SK-N-SH (cell line): Measurements from ENCODE around the gene PTPRG. TPM values are rescaled to one million over a fixed set of nuclear protein-coding genes. Genes with fewer than 3 reads are reported as not detected.

ENCODE experiments used
- CTCF ChIA-PET: fragments of 300-600, 350-600 bp; formaldehyde crosslinking; extraction: SDS; loops from one replicate; lab custom pipeline; 2021; lab: Yijun Ruan, JAX
- POLR2A ChIA-PET: fragments of 350-600 bp; sonication (Branson Sonifier 250); formaldehyde crosslinking; extraction: SDS; loops from one replicate; lab custom pipeline; 2020; ENCODE audit warnings: antibody characterized with exemption, inconsistent platforms; lab: Yijun Ruan, JAX
- DNase-seq: peaks from one replicate; pipeline ENCODE4 v3.0.0; 2012
- H2AFZ ChIP-seq: fragments of 200-600 bp; sonication (generic); 2 replicates; pipeline ENCODE4 v1.8.1; 2016; ENCODE audit warnings: antibody characterized with exemption, mild to moderate bottlenecking, low read depth
- H3F3A ChIP-seq: fragments of 200-600 bp; sonication (generic); replicated peaks from 2 replicates; pipeline ENCODE3; 2016; ENCODE audit warnings: antibody characterized with exemption, mild to moderate bottlenecking; ENCODE audit not compliant: insufficient read depth
- H3K27ac ChIP-seq, 2 experiments: fragments of 200-500 bp in 1 of 2; fragments of 200-600 bp in 1 of 2; sonication (Bioruptor generic) in 1 of 2; sonication (generic), shearing (Covaris generic) in 1 of 2; 2 replicates each; pipeline versions ENCODE4 v1.5.1 to v1.6.1; 2014 to 2016; ENCODE audit warnings: low read depth in 2 of 2, inconsistent platforms in 1 of 2, low read length in 1 of 2, mild to moderate bottlenecking in 1 of 2, mixed read lengths in 1 of 2
- H3K27me3 ChIP-seq: fragments of 200-600 bp; sonication (generic), shearing (Covaris generic); 2 replicates; pipeline ENCODE4 v1.6.1; 2016; ENCODE audit warnings: mixed run types; ENCODE audit not compliant: insufficient read depth
- H3K36me3 ChIP-seq, 2 experiments: fragments of 200-500 bp in 1 of 2; fragments of 200-600 bp in 1 of 2; sonication (Bioruptor generic) in 1 of 2; sonication (generic) in 1 of 2; replicated peaks in 1 of 2; 2 replicates each; pipeline versions ENCODE3 to v1.5.1; 2014 to 2016; ENCODE audit warnings: low read length in 1 of 2, mild to moderate bottlenecking in 1 of 2; ENCODE audit not compliant: insufficient read depth in 2 of 2, control insufficient read depth in 1 of 2
- H3K4me1 ChIP-seq, 2 experiments: fragments of 200-500 bp in 1 of 2; fragments of 200-600 bp in 1 of 2; sonication (Bioruptor generic) in 1 of 2; sonication (generic), shearing (Covaris generic) in 1 of 2; 2 replicates each; pipeline versions ENCODE4 v1.5.1 to v1.6.1; 2014 to 2016; ENCODE audit warnings: low read depth in 1 of 2, low read length in 1 of 2, mixed run types in 1 of 2; ENCODE audit not compliant: insufficient read depth in 2 of 2, control insufficient read depth in 1 of 2
- H3K4me2 ChIP-seq: fragments of 200-600 bp; sonication (generic), shearing (Covaris generic); 2 replicates; pipeline ENCODE4 v1.6.1; 2017; ENCODE audit warnings: mixed run types
- H3K4me3 ChIP-seq, 2 experiments: fragments of 200-500 bp in 1 of 2; fragments of 200-600 bp in 1 of 2; sonication (Bioruptor generic) in 1 of 2; sonication (generic), shearing (Covaris generic) in 1 of 2; 2 replicates each; pipeline versions ENCODE4 v1.5.1 to v1.8.1; 2014 to 2016; ENCODE audit warnings: low read depth in 2 of 2, inconsistent platforms in 1 of 2, low read length in 1 of 2, mild to moderate bottlenecking in 1 of 2, mixed read lengths in 1 of 2, moderate library complexity in 1 of 2
- H3K79me2 ChIP-seq: fragments of 200-600 bp; sonication (generic); 2 replicates; pipeline ENCODE4 v1.8.1; 2017; ENCODE audit warnings: mild to moderate bottlenecking; ENCODE audit not compliant: insufficient read depth
- H3K9ac ChIP-seq: fragments of 200-600 bp; sonication (generic); 2 replicates; pipeline ENCODE4 v1.6.1; 2017; ENCODE audit warnings: mixed run types
- H3K9me2 ChIP-seq: fragments of 200-600 bp; sonication (generic); 2 replicates; pipeline ENCODE4 v1.6.1; 2017; ENCODE audit warnings: mixed run types
- H3K9me3 ChIP-seq: fragments of 200-600 bp; sonication (generic); 2 replicates; pipeline ENCODE4 v1.6.1; 2017; ENCODE audit warnings: mixed run types, mild to moderate bottlenecking, moderate library complexity
- H4K20me1 ChIP-seq: fragments of 200-600 bp; sonication (generic); 2 replicates; pipeline ENCODE4 v1.6.1; 2017; ENCODE audit warnings: mild to moderate bottlenecking, mixed run types; ENCODE audit not compliant: insufficient read depth
- CHD2 ChIP-seq: fragments of 150-350 bp; IDR thresholded peaks from 2 replicates; pipeline ENCODE4 v1.6.1; 2018; ENCODE audit warnings: low read length; ENCODE audit not compliant: partially characterized antibody
- CTCF ChIP-seq: fragments of 200-600 bp; sonication (generic); IDR thresholded peaks from 2 replicates; pipeline ENCODE4 v1.6.1; 2017; ENCODE audit warnings: antibody characterized with exemption, mild to moderate bottlenecking, moderate library complexity
- ELF1 ChIP-seq: IDR thresholded peaks from 2 replicates; pipeline ENCODE4 v1.4.0; 2012
- EZH2phosphoT487 ChIP-seq: fragments of 200-600 bp; sonication (generic); IDR thresholded peaks from 2 replicates; pipeline ENCODE4 v1.6.1; 2017; ENCODE audit warnings: low read depth, mixed run types, mild to moderate bottlenecking, antibody characterized with exemption, moderate library complexity, borderline replicate concordance
- FOXJ3 ChIP-seq: sonication (generic); formaldehyde crosslinking; IDR thresholded peaks from 2 replicates; pipeline ENCODE4 v1.5.1; 2020; ENCODE audit warnings: mild to moderate bottlenecking, missing genetic modification reagents
- GATA2 ChIP-seq: sonication (generic); formaldehyde crosslinking; IDR thresholded peaks from 2 replicates; pipeline ENCODE4 v1.5.0; 2020; ENCODE audit warnings: mild to moderate bottlenecking, missing genetic modification reagents
- JUND ChIP-seq: IDR thresholded peaks from 2 replicates; pipeline ENCODE4 v1.4.0; 2012
- MAX ChIP-seq: IDR thresholded peaks from 2 replicates; pipeline ENCODE4 v1.4.0; 2012; ENCODE audit warnings: low read depth
- MEF2A ChIP-seq: IDR thresholded peaks from 2 replicates; pipeline ENCODE4 v1.4.0; 2012; ENCODE audit warnings: low read depth, borderline replicate concordance
- POLR2AphosphoS5 ChIP-seq: IDR thresholded peaks from 2 replicates; pipeline ENCODE4 v1.6.1; 2012; ENCODE audit warnings: low read depth, low read length
- RAD21 ChIP-seq: IDR thresholded peaks from 2 replicates; pipeline ENCODE4 v1.6.1; 2012; ENCODE audit warnings: mild to moderate bottlenecking, low read length
- RCOR1 ChIP-seq: fragments of 150-350 bp; IDR thresholded peaks from 2 replicates; pipeline ENCODE4 v1.6.1; 2017; ENCODE audit warnings: antibody characterized with exemption, low read length
- RXRA ChIP-seq: IDR thresholded peaks from 2 replicates; pipeline ENCODE4 v1.4.0; 2012; ENCODE audit warnings: low read depth, mild to moderate bottlenecking, borderline replicate concordance
- TAF1 ChIP-seq: IDR thresholded peaks from 2 replicates; pipeline ENCODE4 v1.6.1; 2012; ENCODE audit warnings: low read depth, mild to moderate bottlenecking, low read length, moderate library complexity, borderline replicate concordance
- TCF12 ChIP-seq: IDR thresholded peaks from 2 replicates; pipeline ENCODE4 v1.4.0; 2012
- TEAD4 ChIP-seq: IDR thresholded peaks from 2 replicates; pipeline ENCODE4 v1.4.0; 2012; ENCODE audit warnings: mild to moderate bottlenecking, borderline replicate concordance; ENCODE audit not compliant: insufficient read depth
- WGBS: methylation state at CpG from one replicate; pipeline ENCODE4 v1.1.6; 2017; ENCODE audit warnings: low lambda C conversion rate; 5-methylcytosine and 5-hydroxymethylcytosine counted together
- polyA plus RNA-seq, 3 experiments: library from polyadenylated mRNA; depleted of rRNA; stranded (reverse); fragments of >200 nt; gene quantifications; 2 replicates each; pipeline ENCODE4 v1.2.3, GENCODE V29; 2012
- TF ChIP-seq, protein P1 (sequence below): fragments of 150-350 bp; IDR thresholded peaks from 2 replicates; pipeline ENCODE4 v1.6.1; 2017; ENCODE audit warnings: antibody characterized with exemption, low read length, low read depth, borderline replicate concordance
- TF ChIP-seq, protein P2 (sequence below): IDR thresholded peaks from 2 replicates; pipeline ENCODE4 v1.4.0; 2012; ENCODE audit warnings: low read depth, borderline replicate concordance
- TF ChIP-seq, protein P3 (sequence below): IDR thresholded peaks from 2 replicates; pipeline ENCODE4 v1.6.1; 2012; ENCODE audit warnings: mild to moderate bottlenecking, low read depth, low read length, moderate library complexity
- TF ChIP-seq, protein P4 (sequence below): IDR thresholded peaks from 2 replicates; pipeline ENCODE4; 2012

Gene PTPRG
- polyA plus RNA-seq, 1 of the 3 experiments (the other 2 are of a cell fraction): 14.1 TPM

DNA sequence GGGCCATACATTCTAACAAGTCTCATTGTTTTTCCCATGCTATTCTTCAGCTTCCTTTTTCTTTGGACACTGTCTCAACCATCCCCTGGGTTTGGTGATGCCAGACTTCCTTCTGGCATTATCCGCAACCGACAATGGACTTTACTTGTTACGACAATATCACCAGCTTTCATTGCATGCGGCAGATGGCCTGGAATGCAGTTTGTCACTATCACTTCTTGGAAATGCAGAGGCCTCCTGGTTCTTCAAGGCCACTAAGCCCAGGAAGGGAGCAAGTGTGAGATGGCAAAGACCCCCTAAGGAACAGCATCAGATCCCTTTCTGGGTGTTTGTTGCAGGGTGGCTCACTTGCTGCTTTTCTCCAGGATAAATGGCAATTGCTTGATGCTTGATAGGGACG is 128.6 kb downstream of the PTPRG start:
- WGBS: 98% methylated on average over 5 of the region's 5 CpGs
- H4K20me1 ChIP-seq: peaks cover 17% of the 10 kb centered on the region; the same call in 1 of the 2 replicates
- H3K4me1 ChIP-seq: peaks cover 0 to 4% of the 10 kb centered on the region in 2 experiments; a peak in 1 of 4 replicates
- no peaks in the 10 kb centered on the region for H3K27me3 ChIP-seq
- ChIA-PET POLR2A (no interaction called here), CTCF (no interaction called here)
- no peak overlapping the region for H3K4me2 ChIP-seq
- no peaks in the 10 kb centered on the region for H3K36me3 ChIP-seq
- no peak overlapping the region for H3K9ac ChIP-seq
- H3K79me2 ChIP-seq: peaks cover 24% of the 10 kb centered on the region
- H3K27ac ChIP-seq: no peak overlapping the region
- DNase-seq: no peak
- H3F3A ChIP-seq: no peaks in the 10 kb centered on the region
- H3K4me3 ChIP-seq: no peak overlapping the region
- H3K9me2 ChIP-seq: no peaks in the 10 kb centered on the region
- H3K9me3 ChIP-seq: no peaks in the 10 kb centered on the region
- H2AFZ ChIP-seq: no peak overlapping the region
- TF ChIP-seq GATA2 (CRISPR knock-in tag) (no peak), POLR2AphosphoS5 (no peak), RCOR1 (no peak), CTCF (no peak), TAF1 (no peak), MEF2A (no peak), FOXJ3 (CRISPR knock-in tag) (no peak), RXRA (no peak), CHD2 (no peak), RAD21 (no peak), TEAD4 (no peak), MAX (no peak), JUND (no peak), TCF12 (no peak), ELF1 (no peak), EZH2phosphoT487 (no peak)
- TF ChIP-seq, protein P1, sequence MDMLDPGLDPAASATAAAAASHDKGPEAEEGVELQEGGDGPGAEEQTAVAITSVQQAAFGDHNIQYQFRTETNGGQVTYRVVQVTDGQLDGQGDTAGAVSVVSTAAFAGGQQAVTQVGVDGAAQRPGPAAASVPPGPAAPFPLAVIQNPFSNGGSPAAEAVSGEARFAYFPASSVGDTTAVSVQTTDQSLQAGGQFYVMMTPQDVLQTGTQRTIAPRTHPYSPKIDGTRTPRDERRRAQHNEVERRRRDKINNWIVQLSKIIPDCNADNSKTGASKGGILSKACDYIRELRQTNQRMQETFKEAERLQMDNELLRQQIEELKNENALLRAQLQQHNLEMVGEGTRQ: no peak
- TF ChIP-seq, protein P2, sequence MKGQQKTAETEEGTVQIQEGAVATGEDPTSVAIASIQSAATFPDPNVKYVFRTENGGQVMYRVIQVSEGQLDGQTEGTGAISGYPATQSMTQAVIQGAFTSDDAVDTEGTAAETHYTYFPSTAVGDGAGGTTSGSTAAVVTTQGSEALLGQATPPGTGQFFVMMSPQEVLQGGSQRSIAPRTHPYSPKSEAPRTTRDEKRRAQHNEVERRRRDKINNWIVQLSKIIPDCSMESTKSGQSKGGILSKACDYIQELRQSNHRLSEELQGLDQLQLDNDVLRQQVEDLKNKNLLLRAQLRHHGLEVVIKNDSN: no peak
- TF ChIP-seq, protein P3, sequence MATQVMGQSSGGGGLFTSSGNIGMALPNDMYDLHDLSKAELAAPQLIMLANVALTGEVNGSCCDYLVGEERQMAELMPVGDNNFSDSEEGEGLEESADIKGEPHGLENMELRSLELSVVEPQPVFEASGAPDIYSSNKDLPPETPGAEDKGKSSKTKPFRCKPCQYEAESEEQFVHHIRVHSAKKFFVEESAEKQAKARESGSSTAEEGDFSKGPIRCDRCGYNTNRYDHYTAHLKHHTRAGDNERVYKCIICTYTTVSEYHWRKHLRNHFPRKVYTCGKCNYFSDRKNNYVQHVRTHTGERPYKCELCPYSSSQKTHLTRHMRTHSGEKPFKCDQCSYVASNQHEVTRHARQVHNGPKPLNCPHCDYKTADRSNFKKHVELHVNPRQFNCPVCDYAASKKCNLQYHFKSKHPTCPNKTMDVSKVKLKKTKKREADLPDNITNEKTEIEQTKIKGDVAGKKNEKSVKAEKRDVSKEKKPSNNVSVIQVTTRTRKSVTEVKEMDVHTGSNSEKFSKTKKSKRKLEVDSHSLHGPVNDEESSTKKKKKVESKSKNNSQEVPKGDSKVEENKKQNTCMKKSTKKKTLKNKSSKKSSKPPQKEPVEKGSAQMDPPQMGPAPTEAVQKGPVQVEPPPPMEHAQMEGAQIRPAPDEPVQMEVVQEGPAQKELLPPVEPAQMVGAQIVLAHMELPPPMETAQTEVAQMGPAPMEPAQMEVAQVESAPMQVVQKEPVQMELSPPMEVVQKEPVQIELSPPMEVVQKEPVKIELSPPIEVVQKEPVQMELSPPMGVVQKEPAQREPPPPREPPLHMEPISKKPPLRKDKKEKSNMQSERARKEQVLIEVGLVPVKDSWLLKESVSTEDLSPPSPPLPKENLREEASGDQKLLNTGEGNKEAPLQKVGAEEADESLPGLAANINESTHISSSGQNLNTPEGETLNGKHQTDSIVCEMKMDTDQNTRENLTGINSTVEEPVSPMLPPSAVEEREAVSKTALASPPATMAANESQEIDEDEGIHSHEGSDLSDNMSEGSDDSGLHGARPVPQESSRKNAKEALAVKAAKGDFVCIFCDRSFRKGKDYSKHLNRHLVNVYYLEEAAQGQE: no peak
- TF ChIP-seq, protein P4, sequence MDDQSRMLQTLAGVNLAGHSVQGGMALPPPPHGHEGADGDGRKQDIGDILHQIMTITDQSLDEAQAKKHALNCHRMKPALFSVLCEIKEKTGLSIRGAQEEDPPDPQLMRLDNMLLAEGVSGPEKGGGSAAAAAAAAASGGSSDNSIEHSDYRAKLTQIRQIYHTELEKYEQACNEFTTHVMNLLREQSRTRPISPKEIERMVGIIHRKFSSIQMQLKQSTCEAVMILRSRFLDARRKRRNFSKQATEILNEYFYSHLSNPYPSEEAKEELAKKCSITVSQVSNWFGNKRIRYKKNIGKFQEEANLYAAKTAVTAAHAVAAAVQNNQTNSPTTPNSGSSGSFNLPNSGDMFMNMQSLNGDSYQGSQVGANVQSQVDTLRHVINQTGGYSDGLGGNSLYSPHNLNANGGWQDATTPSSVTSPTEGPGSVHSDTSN: no peak
- TF ChIP-seq, all 33 proteins: peak for 0
